GM19463 (cell line): Measurements from ENCODE around the gene SPATA31A3.
"Not testable (repeated sequence)": the region's sequence is repeated elsewhere in the genome, so short reads cannot be mapped to it uniquely, and the experiment has no call there.

Source experiments
- ATAC-seq: cut with Tn5 transposase; IDR thresholded peaks from one replicate; pipeline ENCODE4 v1.9.1; 2021; ENCODE audit warnings: mild to moderate bottlenecking, moderate library complexity; ENCODE audit not compliant: unreplicated experiment

Gene SPATA31A3

DNA sequence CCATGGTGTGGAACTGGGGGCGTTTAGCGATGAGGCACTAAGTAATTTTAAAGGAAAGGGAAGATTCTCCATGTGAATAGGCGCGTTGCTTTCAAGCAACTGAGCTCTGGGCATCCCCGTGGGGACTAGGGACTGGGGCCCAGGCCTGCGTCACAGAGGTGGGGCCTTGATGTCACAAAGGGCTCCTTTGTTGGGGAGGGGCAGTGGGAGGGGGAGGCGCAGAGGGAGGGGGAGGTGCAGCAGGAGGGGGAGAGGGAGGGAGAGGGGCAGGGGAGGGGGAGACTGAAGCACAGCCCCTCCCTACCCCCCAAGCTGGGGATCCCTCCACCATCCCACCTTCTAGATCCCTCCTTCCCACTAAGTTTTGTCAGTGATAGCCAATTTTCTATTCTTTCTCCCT, at the start of gene SPATA31A3:
TSS of gene SPATA31A3 (minus strand) at position 101 of the 400 bp plus-strand sequence. CDS start at position 72, 29 bp downstream.
- not testable (repeated sequence) for ATAC-seq

DNA sequence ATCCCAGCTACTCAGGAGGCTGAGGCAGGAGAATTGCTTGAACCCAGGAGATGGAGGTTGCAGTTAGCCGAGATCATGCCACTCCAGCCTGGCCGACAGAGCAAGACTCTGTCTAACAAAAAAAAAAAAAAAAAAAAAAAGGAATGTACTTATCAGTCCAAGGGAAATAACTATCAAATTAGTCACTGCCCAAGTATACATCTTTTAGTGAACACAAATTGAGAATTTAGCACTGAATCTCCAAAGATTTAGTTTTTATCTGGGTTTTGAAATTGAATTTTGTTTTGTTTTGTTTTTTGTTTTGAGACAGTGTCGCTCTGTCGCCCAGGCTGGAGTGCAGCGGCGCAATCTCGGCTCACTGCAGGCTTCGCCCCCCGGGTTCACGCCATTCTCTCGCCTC, 39.8 kb downstream of the SPATA31A3 start:
- ATAC-seq: not testable (repeated sequence)

DNA sequence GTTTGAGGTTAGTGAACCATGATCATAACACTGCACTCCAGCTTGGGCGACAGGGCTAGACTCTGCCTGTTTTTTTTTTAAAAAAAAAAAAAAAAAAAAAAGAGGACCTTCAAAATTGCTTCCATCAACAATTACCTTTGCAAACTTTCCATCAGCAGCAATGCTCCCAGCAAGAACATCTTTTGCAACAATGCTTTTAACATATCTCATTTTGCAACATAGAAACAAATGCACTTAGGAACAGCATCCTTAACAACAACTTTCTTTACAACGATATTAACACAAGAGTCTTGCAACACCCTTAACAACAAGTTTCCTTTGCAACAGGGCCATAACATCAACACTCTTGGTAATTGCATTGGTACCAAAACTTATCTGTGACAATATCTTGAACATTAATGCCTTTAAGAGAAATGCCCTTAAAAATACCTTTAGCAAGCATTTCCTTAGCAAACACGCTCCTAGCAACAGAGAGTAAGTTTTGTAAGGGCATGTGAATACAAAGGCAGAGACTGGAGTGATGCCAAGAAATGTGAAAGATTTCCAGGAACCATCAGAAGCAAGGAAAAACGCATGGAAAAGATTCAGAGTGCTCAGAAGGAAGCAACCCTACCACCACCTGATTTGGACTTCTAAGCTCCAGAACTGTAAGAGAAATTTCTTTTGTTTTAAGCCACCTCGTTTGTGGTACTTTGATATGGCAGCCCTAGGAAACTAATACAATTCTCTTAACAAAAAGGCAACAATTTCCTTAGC, 49.8 kb downstream of the SPATA31A3 start:
- not testable (repeated sequence) for ATAC-seq

GRCh38 chr9:66939878-66940830, 52.2 kb downstream of the SPATA31A3 start:
- ATAC-seq: not testable (repeated sequence)

- ATAC-seq: not testable (repeated sequence)
Observed at GRCh38 chr9:66938322-66938721, 54.0 kb downstream of the SPATA31A3 start.

- not testable (repeated sequence) for ATAC-seq
Observed at GRCh38 chr9:66937662-66938061, 54.7 kb downstream of the SPATA31A3 start.
